SKM-1 treated with dmso at 0.1 percent for 144 hours (cell line): ENCODE data around the gene CBFB.
A peak's percentile ranks its signal among the peaks of the same experiment; 100 is the strongest.
"Not testable (repeated sequence)": the region's sequence is repeated elsewhere in the genome, so short reads cannot be mapped to it uniquely, and the experiment has no call there.

ENCODE experiments used
- DNase-seq: peaks from one replicate; lab custom pipeline; 2025; ENCODE audit not compliant: unreplicated experiment; lab: John Stamatoyannopoulos, UW

The CBFB gene

DNA sequence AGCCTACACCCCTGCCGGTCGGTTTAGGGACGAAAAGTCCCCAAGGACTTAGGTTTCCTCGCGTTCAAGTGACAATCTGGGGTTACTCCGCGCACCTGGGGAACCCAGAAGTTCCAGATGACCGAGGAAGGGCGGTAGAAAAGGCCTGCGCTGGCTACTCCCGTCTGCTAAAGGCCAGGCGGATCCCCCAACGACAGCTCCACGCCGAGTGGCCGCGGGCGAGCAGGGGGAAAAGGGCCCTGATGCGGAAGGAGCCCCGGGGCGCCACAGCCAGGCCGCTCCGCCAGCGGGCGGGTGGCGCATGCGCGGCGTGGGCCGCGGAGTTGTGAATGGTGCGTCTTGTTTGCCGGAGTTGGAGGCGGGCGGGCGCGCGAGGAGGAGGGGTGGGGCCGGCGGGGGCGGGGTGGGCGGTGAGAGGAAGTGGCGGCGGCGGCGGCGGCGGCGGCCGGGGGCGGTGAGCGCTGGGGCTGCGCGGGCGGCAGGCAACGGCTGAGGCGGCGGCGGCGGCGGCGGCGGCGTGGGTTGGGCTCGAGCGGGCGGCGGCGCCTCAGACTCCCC is at the start of gene CBFB:
TSS of gene CBFB (plus strand) at position 454 of the 558 bp plus-strand sequence. CDS start 259 bp downstream, outside the sequence.
- peak; percentile 88 for DNase-seq

DNA sequence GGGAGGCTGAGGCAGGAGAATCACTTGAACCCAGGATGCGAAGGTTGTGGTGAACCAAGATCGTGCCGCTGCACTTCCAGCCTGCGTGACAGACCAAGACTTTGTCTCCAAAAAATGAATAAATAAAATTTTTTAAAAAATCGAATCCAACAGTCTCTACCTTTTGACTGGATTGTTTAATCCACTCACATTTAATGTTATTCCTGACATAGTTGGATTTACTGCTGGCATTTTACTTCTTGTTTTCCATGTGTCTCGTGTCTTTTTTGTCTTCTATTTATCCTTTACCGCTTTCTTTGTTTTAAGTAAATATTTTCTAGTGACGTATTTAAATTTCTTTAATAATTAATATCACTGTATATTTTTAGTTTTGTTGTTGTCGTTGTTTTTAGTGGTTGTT is 45.9 kb upstream of the CBFB start:
- no peak for DNase-seq

DNA sequence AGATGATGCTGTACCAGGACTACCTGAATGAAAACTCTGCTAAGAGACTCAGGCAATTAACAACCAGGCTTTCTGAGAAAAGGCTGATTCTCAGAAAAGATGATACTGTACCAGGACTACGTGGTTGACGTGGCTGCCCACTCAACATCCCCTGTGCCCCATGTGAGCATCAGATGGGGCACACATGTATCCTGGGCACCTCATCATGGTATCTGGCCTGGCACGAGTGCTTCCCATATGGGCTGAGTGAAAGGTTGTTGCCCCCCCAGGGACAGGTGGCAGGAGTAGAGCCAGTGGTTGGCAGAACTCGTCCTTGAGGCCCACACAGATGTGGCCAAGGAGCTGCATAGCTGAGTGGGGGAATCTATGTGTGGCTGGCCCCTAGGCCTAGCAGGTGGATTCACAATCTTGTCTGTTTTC is 44.0 kb upstream of the CBFB start:
- DNase-seq, result no peak

DNA sequence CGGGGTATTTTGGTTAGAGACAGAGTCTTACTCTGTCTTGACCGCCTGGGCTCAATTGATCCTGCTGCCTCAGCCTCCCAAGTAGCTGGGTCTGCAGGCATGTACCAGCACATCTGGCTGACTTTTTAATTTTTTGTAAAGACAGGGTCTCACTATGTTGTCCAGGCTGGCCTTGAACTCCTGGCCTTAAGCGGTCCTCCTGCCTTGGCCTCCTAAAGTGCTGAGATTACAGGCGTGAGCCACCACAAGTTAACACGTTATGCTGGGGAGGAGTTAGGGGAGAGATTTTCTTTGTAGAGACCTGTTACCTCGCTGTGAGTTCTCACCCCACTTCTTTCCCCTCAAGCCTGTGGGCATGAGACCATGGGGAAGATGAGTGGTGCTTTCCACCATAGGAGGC is 42.4 kb upstream of the CBFB start:
- DNase-seq, result no peak

DNA sequence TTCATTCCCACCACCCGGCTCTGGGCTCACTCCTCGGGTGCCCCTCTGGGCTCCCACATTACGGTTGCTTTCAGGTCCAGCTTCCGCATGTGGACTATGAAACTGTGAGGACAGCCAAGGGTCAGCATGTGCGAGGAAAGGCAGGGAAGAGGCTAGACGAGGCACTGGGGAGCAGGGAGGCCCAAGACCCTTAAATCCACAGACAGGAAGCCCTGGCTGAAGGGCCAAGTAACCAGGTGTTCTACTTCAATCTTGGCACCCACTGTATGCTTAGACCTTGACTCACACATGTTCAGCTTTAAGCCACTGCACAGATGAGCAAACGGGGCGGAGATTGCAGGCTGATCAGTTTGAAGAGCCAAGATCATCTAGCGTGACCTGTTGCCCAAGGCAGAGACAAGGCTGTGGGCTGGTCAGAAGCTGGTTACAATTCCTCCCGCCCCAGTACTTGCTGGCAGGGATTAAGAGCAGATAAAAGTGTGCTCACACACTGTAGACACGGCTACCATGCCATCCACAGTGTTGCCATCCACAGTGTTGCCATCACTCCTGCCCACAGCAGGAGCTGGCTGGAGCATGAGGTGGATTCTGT is 40.7 kb upstream of the CBFB start, which contains the start of gene CES4A:
TSS of gene CES4A (plus strand) at position 393 of the 592 bp plus-strand sequence. CDS start at position 577, 184 bp downstream.
- no peak for DNase-seq

DNA sequence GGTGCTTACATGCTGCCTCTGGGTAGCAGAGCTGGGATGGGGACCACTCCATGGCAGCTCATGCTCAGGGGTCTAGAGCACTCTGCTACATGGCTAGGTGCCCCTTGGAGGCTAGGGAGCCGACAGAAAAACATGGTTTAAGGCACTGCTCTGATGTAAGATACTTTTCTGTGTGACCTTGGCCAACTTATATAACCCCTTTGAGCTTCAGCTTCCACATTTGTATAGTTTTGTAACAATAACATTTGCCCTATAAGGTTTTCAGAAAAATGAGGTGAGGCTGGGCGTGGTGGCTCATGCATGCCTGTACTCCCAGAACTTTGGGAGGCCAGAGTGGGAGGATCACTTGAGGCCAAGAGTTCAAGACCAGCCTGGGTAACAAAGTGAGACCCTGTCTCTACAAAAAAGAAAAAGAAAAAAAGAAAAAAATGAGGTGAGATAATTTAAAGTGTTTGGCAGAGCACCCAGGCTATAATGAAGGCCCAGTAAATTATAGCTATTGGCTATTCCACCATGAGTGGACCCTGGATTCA is 37.3 kb upstream of the CBFB start:
- no peak for DNase-seq

DNA sequence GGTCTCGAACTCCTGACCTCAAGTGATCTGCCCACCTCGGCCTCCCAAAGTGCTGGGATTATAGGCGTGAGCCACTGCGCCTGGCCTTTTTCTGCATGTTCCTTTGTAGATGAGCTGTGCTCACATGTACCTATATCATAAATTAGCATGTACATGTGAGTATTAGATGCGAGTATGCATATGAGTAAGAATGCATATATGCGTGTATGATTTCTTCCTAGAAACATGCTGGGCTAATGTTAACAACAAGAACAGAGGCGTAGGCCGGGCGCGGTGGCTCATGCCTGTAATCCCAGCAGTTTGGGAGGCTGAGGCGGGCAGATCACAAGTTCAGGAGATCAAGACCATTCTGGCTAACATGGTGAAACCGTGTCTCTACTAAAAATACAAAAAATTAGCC is 35.4 kb upstream of the CBFB start:
- DNase-seq, result not testable (repeated sequence)

DNA sequence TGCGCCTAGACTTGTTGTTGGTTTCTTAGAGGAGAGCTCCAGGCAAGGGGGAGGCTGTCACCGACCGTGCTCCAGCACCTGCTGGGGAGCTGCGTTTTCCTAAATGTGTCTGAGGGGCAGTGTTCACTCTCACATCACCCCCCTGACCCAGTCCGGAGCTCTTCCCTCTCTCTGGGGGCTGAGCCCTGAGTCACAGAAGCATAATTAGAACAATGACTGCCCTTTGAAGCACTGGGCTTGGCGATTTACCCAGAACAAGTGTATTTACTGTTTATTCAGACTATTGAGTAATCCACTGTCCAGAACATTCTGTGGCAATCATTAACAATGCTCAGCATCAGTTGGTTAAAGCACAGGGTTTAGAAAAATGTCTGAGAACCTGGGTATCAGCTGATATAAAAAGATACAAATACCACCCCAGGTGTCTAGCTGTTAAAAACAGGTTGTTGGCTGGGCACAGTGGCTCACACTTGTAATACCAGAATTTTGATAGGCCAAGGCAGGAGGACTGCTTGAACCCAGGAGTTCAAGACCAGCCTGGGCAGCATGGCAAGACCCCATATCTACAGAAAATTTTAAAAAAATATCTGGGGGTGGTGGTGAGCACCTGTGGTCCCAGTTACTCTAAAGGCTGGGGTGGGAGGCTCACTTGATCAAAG is 32.5 kb upstream of the CBFB start:
- DNase-seq, result no peak

DNA sequence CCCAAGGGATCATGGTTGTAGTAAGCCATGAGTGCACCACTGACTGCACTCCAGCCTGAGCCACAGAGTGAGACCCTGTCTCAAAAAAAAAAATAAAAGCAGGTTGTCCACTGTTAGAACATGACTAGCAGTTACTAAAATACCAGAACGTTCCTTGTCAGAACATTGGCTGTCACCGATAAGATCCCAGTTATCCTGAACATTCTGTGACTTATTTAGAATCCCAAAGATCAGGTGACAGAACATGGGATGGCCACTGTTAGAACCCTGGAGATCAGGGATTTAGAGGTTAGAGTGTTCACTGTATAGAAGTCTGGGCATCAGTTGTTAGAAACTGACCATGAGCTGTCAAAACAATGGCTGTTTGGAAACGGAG is 32.0 kb upstream of the CBFB start:
- DNase-seq, result no peak

DNA sequence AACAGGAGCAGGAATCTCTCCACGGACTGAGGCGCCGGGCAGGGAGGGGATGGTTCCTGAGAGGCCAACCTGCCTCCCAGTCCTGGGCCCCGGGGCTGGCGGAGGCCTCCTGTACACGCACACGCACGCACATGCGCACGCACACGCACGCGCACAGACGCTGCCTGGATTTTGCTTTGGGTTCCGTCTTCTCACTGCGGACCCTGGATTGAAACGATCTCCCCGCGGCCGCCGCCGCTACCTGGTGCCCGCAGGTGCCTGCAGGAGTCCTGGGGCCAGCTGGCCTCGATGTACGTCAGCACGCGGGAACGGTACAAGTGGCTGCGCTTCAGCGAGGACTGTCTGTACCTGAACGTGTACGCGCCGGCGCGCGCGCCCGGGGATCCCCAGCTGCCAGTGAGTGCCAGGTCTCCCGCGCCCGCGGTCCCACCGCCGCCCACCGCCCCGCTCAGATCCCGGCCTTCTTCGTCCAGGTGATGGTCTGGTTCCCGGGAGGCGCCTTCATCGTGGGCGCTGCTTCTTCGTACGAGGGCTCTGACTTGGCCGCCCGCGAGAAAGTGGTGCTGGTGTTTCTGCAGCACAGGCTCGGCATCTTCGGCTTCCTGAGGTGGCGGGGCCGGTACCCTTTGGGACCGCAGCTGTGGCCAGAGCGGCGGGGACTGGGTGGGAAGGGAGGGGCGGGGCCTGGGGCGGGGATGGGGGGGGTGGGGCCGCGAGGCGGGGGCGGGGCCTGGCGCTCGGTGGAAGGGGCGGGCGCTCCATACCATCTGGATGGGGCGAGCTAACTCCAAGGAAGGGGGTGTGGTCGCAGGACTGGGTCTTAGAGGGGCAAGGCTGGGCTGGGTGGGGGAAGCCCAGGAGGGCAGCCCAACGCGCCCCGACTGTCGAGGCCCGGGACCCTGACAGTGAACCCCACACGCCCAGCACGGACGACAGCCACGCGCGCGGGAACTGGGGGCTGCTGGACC is 28.3 kb upstream of the CBFB start:
- DNase-seq, result peak; percentile 9

DNA sequence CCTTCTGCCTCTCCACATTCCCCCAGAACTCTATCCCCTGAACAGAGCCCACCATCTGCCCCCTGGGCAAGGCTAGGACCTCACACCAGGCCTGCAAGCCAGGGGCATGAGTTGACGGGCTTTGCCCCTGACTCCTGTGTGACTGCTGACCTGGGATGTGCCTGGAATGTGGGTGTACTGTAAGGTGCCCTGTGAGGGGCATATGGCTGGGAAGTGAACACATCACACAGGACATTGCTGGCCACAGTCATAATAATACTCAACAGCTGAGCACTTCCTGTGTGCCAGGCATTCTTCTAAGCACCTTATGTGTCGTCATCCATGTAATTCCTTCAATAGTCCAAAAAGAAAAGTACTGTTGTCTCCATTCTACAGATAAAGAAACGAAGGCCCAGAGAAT is 27.2 kb upstream of the CBFB start:
- DNase-seq, result no peak

DNA sequence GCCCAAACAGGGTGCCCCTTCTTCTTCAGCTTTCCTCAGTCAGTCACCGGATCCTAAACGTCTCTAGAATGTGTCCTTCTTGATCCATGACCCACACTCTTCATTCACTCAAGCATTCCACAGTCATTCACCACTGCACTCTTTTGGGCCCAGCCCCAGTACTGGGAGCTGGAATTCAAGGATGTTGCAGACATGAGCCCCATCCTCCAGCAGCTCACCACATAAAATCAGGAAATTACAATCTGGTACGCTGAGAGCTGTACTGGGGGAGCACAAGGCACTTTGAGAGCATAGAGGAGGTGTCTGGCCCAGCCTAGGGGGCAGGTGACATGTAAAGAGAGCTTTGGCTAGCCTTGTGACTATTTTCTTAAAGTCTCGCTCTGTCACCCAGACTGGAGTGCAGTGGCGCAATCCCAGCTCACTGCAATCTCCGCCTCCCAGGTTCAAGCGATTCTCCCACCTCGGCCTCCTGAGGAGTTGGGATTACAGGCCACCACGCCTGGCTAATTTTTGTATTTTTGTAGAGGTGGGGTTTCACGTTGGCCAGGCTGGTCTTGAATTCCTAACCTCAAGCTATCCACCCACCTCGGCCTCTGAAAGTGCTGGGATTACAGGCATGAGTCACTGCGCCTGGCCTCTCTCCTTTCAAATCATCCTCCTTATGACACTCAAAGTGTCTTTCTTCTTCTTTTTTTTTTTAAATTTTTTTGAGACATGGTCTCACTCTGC is 21.9 kb upstream of the CBFB start:
- DNase-seq, result no peak

DNA sequence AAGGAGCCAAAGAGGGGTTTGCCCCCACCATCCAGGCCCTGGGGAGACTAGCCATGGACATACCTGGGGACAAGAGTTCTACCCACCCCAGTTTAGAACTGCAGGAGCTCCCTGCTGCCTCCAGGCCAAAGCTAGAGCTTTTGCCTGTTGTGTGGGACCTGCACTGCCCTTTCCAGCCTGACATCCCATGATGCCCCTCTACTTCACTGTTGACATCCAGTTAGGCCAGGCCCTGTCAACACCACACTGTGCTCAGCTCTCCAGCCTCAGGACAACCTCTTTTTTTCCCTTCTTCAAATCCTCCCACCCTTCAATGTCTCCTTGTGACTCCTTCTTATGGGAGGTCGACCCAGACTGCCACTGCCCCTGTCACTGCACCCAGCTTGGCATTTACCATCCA is 19.8 kb upstream of the CBFB start:
- no peak for DNase-seq

DNA sequence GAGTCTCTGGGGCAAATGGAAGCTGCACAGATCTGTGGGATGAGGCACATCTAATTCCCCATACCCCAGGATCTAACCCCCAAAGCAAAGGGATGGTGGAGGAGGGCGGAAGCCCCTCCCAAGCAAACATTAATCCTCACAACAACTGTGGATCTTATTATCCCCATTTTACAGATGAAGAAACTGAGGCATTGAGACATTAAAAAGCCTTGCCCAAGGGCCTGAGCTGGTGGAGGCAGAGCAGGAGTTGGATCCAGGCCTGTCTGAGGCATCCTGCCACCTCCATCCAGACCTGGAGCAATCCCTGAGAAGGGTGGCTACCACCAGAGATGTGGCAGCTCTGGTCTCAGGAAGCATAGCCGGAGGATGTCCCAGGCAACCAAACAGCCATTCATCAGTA is 17.7 kb upstream of the CBFB start:
- DNase-seq, result no peak

DNA sequence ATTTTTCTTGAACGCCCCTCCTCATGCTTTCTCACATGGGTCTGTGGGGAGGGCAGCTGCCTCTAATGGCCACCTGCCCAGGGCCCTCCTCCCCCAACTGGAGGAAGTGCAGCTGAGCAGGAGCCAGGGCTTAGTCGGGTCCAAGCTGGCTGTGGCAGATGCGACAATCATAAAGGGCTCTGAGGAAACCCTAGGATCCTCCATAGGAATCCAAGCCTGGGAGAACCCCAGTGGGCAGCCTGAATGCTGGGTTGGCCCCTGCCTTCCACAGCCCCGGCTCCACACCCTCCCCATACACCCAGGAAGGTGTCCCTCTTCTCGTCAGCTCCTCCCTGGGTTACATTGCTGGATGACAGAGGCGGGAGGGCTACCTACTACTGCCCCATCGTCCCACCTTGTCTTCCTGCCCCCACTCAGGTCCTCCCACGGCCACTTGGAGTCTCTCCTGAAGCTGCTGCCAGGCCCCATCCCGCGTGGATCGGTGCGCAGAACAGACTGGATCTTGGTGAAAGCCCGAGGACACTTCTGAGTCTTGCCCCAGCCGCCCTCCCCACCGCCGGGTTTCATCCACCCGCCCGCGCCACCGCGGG is 15.6 kb upstream of the CBFB start:
- no peak for DNase-seq

DNA sequence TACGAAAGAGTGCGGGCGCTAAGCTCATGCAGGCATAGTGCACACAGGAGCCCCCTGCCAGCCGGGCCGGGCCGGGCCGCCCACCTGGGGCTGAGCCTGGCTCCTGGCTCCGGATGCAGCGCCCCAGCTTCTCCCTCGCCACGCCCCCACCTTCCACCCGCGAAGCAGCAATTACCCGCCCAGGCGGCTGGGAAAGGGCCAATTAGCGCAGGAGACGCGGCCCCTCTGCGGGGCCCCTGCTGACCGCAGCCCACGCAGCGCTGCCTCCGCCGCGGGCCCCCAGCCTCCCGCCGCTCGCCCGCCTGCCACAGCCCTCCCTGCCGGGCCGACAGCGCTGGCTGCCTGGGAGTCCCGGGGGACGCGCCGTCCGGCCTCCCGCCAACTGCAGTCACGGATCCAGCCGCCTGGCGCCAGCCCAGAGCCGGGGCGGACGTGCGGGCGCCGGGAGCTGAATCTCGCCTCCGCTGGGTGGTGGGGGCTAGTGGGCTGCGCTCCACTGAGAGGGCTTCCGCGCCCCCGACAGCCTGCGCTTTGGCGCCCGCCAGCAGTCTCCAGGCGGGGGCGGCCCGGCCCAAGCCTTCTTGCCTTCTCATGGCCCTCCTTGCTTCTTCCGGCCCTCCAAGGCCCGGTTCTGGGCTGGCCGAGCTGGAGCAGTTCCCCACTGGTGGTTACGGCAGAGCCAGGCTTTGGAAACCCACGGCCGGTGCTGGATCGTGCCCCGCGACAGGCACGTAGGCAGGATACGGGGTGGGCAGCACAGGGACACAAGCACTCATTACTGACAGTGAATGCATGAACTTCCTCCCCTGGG is 14.9 kb upstream of the CBFB start:
- peak; percentile 28 for DNase-seq

DNA sequence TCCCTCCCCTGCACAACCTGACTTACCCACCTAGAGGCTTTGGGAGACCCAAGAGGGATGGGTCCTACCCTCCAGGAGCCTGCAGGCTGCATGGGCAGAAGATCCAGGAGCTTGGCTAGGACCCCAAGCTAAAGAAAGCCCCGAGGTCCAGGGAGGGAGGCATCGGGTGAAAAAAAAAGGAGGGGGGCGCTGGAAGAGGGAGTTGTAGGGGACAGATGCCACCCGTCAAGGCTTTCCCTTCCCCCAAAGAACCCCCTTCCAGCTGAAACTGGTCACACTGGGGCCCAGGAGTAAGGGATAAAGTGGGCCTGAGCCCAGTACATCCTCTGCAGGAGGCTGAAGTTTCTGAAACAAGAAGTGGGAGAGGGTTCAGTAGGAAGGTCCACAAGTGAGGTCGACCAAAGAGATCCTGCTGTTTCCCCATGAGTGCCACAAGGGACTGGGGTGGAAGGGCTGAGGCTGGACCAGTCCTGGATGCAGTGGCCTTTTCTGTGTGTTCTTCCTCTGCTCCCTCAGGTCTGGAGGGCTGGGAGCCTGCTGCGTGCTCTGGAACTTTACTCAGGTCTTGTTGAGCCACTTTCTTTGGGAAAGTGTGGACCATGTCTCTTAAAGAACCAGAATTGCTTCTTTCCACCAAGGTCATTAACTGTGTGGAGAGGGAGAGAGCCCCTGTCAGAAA is 14.2 kb upstream of the CBFB start:
- no peak for DNase-seq

DNA sequence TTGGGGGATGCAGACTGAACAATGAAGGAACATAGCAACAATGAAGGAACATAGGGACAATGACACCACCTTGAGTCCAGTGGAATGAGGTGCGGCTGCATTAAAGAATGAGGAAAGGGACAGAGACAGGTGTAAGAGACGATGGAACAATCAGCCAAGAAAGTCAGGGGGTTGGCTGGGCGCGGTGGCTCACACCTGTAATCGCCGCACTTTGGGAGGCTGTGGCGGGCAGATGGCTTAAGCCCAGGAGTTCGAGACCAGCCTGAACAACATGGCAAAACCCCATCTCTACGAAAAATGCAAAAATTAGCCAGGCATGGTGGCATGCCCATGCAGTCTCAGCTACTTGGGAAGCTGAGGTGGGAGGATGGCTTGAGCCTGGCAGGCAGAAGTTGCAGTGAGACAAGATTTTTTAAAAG is 13.6 kb upstream of the CBFB start:
- DNase-seq, result no peak

DNA sequence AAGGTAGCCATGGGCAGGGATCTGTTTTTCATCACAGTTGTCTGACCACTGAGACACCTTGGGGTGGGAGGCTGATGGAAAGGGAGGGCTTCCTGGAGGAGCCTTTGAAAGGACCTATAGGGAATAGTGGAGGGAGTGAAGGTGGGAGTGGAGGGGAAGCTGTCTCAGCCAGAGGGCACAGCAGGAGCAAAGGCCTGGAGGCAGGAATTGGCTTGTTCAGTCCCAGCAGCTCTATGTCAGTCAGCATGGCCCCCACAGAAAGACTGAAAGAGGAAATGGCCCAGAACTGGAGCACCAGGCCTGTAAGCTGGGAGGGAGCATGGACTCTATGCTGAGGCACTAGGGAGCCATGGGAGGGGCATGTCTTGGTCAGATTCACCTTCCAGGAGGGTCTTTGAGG is 12.8 kb upstream of the CBFB start:
- DNase-seq, result no peak
